ENCODE results near the gene ARHGAP26. TPM values are rescaled to one million over a fixed set of nuclear protein-coding genes. Genes with fewer than 3 reads are reported as not detected.

The ARHGAP26 gene
- total RNA-seq, 1 experiment from 2014 or later: 34.5 TPM

GRCh38 chr5:143165049-143165880 lies 395.1 kb downstream of the ARHGAP26 start:
- DNase-seq (ENCODE audit: low read depth, low spot score) (no peak), ATAC-seq (no peak)
- Histone ChIP-seq H3K4me2 (ENCODE audit: low read length) (no peak overlapping the region), H3K27ac (ENCODE audit: low read depth, low read length) (no peak overlapping the region), H3K27me3 (ENCODE audit: insufficient read depth, low read length) (no peaks in the 10 kb centered on the region), H3K4me3 (replicated peaks in 1 of 2; ENCODE audit: low read depth in 1 of 2, low read length in 2 of 2) (no peak overlapping the region), H4K20me1 (ENCODE audit: insufficient read depth) (no peaks in the 10 kb centered on the region), H3K36me3 (ENCODE audit: control insufficient read depth in 1 of 2, insufficient read depth in 2 of 2, low read length in 2 of 2) (no peaks in the 10 kb centered on the region), H3K9me3 (ENCODE audit: control insufficient read depth in 1 of 2, insufficient read depth in 1 of 2, low read depth in 1 of 2, low read length in 2 of 2) (no peaks in the 10 kb centered on the region), H3K4me1 (ENCODE audit: control insufficient read depth in 1 of 2, insufficient read depth in 2 of 2, low read length in 2 of 2) (no peaks in the 10 kb centered on the region), H3K79me2 (ENCODE audit: insufficient read depth, low read length) (no peaks in the 10 kb centered on the region), H2AFZ (ENCODE audit: low read depth, low read length, poor library complexity, severe bottlenecking) (no peak overlapping the region), H3K9me2 (ENCODE audit: insufficient read depth) (no peaks in the 10 kb centered on the region), H3K9ac (ENCODE audit: low read length) (no peak overlapping the region)
- CTCF ChIA-PET: no interaction called here
- no peak for TF ChIP-seq TCF7L2 (IDR thresholded peaks at IDR 0.05; ENCODE audit: borderline replicate concordance, extremely low read depth, insufficient read depth, insufficient read length)
- TF ChIP-seq CBX3 (IDR thresholded peaks at IDR 0.05; ENCODE audit: low read depth): no peak
- TF ChIP-seq, protein P1, sequence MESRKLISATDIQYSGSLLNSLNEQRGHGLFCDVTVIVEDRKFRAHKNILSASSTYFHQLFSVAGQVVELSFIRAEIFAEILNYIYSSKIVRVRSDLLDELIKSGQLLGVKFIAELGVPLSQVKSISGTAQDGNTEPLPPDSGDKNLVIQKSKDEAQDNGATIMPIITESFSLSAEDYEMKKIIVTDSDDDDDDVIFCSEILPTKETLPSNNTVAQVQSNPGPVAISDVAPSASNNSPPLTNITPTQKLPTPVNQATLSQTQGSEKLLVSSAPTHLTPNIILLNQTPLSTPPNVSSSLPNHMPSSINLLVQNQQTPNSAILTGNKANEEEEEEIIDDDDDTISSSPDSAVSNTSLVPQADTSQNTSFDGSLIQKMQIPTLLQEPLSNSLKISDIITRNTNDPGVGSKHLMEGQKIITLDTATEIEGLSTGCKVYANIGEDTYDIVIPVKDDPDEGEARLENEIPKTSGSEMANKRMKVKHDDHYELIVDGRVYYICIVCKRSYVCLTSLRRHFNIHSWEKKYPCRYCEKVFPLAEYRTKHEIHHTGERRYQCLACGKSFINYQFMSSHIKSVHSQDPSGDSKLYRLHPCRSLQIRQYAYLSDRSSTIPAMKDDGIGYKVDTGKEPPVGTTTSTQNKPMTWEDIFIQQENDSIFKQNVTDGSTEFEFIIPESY (IDR thresholded peaks at IDR 0.05; ENCODE audit: extremely low read depth, insufficient replicate concordance, low read length): no peak
- TF ChIP-seq EGR1 (IDR thresholded peaks at IDR 0.05; ENCODE audit: low read depth): no peak
- TF ChIP-seq FOSL1 (IDR thresholded peaks at IDR 0.05; ENCODE audit: low read depth): no peak
- TF ChIP-seq ELF1 (IDR thresholded peaks at IDR 0.05; ENCODE audit: borderline replicate concordance, low read depth): no peak
- no peak for TF ChIP-seq SRF (IDR thresholded peaks at IDR 0.05; ENCODE audit: low read depth)
- no peak for TF ChIP-seq ZFX (IDR thresholded peaks at IDR 0.05)
- no peak for TF ChIP-seq POLR2AphosphoS5 (IDR thresholded peaks at IDR 0.05; ENCODE audit: low read depth, low read length)
- no peak for TF ChIP-seq POLR2A (IDR thresholded peaks at IDR 0.05; ENCODE audit: borderline replicate concordance, extremely low read depth, insufficient read depth, insufficient read length)
- TF ChIP-seq EZH2 (IDR thresholded peaks at IDR 0.05): no peak
- TF ChIP-seq ZNF274 (IDR thresholded peaks at IDR 0.05; ENCODE audit: low read depth, low read length): no peak
- no peak for TF ChIP-seq CEBPB (IDR thresholded peaks at IDR 0.05; ENCODE audit: low read depth)
- TF ChIP-seq CTCF (IDR thresholded peaks at IDR 0.05 in 2 of 3, conservative IDR thresholded peaks at IDR 0.05 in 1 of 3; ENCODE audit: borderline replicate concordance in 1 of 3, insufficient read depth in 1 of 3, low read depth in 2 of 3, low read length in 2 of 3): no peak
- TF ChIP-seq REST (IDR thresholded peaks at IDR 0.05; ENCODE audit: low read depth): no peak
- intact Hi-C loops (cut with micrococcal nuclease): no loop called here
- POLR2A ChIA-PET: no interaction called here
- no TSS peak for BruUV-seq (replicated peaks)
- RAD21 ChIA-PET (ENCODE audit: low non-redundant PET in 1 of 2, low total read pairs in 2 of 2, uncharacterized antibody in 2 of 2, unreplicated experiment in 2 of 2): no interaction called here
